G401 (cell line): Measurements from ENCODE around the gene DNAH2. TPM values are rescaled to one million over a fixed set of nuclear protein-coding genes. Genes with fewer than 3 reads are reported as not detected.
"Not testable (repeated sequence)": the region's sequence is repeated elsewhere in the genome, so short reads cannot be mapped to it uniquely, and the experiment has no call there.

Experiments
- DNase-seq: peaks from one replicate; pipeline ENCODE4 v3.0.0-alpha.2; 2015; ENCODE audit warnings: low spot score
- in situ Hi-C: cut with HindIII; loops from 2 replicates; pipeline ENCODE4 v1.10.0; 2016; ENCODE audit warnings: low sequenced_read_pairs, mixed read lengths
- total RNA-seq: library from RNA; depleted of rRNA; stranded (reverse); fragments of >200 nt; shearing (Covaris generic); gene quantifications from 2 replicates; pipeline ENCODE4 v1.2.3, GENCODE V29; 2014

DNAH2 gene
- total RNA-seq, 1 experiment from 2014 or later: 0.03 TPM

- no peak for DNase-seq
These were observed 135.6 kb downstream of the DNAH2 start for GRCh38 chr17:7852919-7853690.

GRCh38 chr17:7853691-7854038, 136.1 kb downstream of the DNAH2 start:
- in situ Hi-C loops: no loop called here
- DNase-seq: no peak

More at GRCh38 chr17:7852919-7853690, 135.6 kb downstream of the DNAH2 start:
- in situ Hi-C loops: no loop called here

DNA sequence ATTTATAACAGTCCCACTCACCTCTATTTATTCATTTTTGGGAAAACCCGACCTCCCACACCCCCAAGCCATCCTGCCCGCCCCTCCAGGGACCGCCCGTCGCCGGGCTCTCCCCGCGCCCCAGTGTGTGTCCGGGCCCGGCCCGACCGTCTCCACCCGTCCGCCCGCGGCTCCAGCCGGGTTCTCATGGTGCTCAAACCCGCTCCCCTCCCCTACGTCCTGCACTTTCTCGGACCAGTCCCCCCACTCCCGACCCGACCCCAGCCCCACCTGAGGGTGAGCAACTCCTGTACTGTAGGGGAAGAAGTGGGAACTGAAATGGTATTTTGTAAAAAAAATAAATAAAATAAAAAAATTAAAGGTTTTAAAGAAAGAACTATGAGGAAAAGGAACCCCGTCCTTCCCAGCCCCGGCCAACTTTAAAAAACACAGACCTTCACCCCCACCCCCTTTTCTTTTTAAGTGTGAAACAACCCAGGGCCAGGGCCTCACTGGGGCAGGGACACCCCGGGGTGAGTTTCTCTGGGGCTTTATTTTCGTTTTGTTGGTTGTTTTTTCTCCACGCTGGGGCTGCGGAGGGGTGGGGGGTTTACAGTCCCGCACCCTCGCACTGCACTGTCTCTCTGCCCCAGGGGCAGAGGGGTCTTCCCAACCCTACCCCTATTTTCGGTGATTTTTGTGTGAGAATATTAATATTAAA, 136.7 kb downstream of the DNAH2 start:
- in situ Hi-C loops: no loop called here
- no peak for DNase-seq

DNA sequence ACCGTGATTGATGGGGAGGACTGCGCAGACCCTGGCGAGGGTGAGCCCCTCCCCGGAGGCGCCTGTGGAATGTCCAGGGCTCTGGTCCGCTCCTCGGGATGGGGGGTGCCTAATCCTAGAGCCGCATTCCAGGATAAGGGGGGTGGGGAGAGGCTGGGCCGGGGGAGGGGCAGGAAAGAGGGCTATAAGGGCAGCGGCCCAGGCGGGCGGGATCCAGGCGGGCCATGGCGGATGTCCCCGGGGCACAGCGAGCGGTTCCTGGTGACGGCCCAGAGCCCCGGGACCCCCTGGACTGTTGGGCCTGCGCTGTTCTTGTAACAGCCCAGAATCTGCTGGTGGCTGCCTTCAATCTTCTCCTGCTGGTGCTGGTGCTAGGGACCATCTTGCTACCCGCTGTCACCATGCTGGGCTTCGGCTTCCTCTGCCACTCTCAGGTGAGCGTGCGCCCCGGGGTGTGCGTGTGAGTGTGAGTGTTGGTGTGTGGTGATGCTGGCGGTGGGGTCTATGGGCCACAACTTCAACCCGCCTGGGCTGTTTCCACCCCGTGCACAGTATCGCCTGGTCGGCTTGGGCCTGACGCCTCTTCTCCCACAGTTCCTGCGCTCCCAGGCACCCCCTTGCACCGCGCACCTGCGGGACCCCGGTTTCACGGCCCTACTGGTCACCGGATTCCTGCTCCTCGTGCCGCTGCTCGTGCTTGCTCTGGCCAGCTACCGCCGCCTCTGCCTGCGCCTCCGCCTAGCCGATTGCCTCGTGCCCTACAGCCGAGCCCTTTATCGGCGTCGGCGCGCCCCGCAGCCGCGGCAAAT, 137.5 kb downstream of the DNAH2 start, which contains the start of gene TMEM88:
TMEM88 (plus strand) TSS at position 216 of the 809 bp plus-strand sequence; CDS start at position 225, 9 bp downstream.
- in situ Hi-C loops: no loop called here
- no peak for DNase-seq

DNA sequence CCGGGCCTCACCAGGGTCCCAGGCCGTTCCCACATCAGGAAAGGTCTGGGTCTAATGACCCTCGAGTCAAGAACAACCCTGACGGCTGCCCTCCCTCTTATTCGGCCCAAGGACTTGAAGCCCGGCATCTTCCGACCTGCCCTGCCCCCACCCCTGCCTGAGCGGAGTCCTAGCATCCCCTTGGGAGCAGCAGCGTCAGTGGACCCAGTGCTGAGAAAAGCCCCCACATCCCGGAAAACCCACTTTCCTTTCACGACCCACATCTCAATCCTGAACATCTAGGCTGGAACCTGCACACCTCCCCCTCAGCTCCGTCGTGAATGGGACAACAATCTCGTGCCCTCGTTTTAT, 138.1 kb downstream of the DNAH2 start:
- DNase-seq: no peak

DNA sequence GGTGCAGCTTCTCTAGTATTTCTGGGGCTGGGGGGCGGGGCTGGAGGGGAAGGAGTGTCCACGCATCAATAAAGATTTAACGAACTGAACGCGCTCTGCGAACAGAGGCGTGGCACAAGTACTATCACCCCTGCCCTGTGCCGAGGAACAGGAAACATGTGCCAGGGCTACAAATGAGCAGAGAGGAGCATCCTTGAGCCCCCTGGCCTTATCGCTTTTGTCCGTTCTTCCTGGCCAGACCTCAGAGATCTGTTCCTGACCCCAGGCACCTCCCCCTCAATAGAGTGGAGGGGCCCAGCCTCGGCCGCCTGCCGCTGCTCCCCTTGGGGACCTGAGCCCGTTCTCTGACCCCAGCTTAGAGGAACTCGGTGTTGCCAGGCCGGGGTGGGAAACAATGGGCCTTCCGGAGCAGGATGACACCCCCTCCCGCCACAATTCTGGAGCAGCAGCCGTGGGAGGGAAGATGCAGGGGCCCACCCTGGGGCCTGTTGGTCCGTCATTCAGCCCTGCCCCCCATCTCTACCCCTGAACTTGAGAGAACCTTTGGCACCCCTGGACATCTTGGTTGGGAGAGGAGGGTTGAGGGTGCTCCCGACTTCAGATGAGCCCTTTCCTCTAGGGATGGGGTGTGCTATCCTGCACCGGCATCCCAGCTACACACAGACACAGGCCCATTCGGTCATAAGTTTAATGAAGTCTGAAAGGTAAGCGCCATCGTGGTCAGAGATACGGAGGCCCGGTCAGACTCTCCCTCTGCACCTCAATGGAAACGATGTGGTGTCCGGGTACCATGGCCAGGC, 138.7 kb downstream of the DNAH2 start:
- no peak for DNase-seq
- in situ Hi-C loops: no loop called here

More for the DNA sequence above, 138.1 kb downstream of the DNAH2 start:
- in situ Hi-C loops: no loop called here

DNA sequence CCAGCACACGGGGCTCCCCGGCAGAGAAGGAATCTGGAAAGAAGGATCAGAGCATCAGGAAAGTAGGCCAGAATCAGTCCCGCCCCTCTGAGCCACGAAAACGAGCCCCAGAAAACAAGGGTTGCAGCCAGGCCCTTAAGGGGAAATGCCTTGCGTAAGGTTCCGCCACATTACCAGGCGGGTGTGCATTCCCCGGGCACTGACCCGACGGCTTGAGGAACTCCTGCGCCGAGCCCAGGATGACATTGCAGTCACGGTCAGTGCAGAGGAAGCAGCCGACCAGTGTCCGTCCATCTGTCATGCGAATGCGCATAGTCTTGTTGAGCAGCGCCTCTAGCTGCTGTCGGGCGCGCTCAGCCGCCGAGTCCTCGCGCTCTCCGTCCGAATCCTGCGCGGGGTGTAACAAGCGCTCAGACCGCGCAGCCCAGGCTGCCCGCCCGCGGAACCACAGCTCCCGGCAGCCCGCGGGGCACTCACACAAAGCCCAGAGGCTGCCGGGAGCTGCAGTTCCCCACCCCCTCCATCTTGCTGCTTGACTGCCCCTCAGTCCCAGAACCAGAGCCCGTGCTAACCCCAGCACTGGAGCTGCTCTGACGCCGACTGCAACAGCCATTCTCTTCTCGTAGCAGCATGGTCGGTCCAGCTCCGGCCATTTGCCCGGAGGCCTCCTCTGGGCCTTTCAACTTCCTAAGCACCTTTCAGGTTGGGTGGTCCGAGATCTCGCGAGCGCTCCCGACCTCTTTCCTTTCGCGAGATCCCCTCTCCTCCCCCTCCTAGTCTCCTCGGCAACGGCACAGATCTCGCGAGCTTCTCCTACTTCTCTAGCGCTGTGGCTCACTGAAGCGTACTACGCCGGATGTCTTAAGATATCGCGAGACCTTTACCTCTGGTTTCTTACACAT, 139.5 kb downstream of the DNAH2 start, which contains the start of gene NAA38:
NAA38 (minus strand) TSS at position 749 of the 902 bp plus-strand sequence; CDS start at position 653, 96 bp downstream.
- in situ Hi-C loops: no loop called here
- DNase-seq: peak; percentile 100

GRCh38 chr17:7857713-7858521, 140.4 kb downstream of the DNAH2 start, which contains the start of gene CYB5D1:
CYB5D1 (plus strand) TSS chr17:7858003; CDS start chr17:7858135, 132 bp downstream.
- in situ Hi-C loops: no loop called here

DNA sequence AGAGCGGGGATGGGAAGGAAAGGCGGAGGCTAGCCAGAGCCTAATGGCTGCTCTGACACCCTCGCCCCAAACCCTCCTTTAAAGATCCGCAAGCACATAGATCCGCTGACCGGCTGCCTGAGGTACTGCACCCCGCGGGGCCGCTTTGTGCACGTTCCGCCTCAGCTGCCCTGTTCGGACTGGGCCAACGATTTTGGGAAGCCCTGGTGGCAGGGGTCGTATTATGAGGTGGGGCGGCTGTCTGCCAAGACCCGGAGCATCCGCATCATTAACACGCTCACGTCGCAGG, 140.9 kb downstream of the DNAH2 start:
- DNase-seq: no peak

More at GRCh38 chr17:7857713-7858521, 140.4 kb downstream of the DNAH2 start, which contains the start of gene CYB5D1:
- peak; percentile 97 for DNase-seq

DNA sequence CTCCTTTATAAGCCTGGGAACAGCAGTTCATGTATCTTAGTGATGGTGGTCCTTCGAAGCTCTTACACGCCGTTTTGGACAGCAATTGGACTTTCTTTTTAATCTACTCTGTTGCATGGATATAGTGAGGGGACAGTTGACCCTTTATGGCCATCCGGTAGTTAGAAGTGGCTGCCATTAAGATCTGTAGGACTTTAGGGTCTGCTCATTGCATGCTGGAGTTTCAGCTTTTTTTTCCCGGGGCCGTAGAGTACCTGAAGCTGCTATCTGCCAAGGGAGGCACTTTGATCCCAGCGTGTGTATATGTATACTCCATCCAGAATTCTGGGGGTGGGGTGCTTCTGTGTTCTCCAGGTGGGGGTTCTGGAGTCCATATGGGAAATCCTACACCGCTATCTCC, 141.5 kb downstream of the DNAH2 start:
- no peak for DNase-seq
- in situ Hi-C loops: no loop called here

More for the DNA sequence above, 140.9 kb downstream of the DNAH2 start:
- in situ Hi-C loops: no loop called here

- DNase-seq: peak; percentile 74
- in situ Hi-C loops: no loop called here
These were observed 145.3 kb downstream of the DNAH2 start for GRCh38 chr17:7862692-7863437.

GRCh38 chr17:7864384-7864783, 146.8 kb downstream of the DNAH2 start:
- in situ Hi-C loops, DNase-seq: not testable (repeated sequence)

GRCh38 chr17:7864995-7865650, 147.6 kb downstream of the DNAH2 start:
- in situ Hi-C loops: no loop called here
- no peak for DNase-seq

- DNase-seq: no peak
- in situ Hi-C loops: no loop called here
These were observed 150.4 kb downstream of the DNAH2 start for GRCh38 chr17:7867881-7868329.

- no peak for DNase-seq
- in situ Hi-C loops: no loop called here
These were observed 155.5 kb downstream of the DNAH2 start for GRCh38 chr17:7873051-7873450.

DNA sequence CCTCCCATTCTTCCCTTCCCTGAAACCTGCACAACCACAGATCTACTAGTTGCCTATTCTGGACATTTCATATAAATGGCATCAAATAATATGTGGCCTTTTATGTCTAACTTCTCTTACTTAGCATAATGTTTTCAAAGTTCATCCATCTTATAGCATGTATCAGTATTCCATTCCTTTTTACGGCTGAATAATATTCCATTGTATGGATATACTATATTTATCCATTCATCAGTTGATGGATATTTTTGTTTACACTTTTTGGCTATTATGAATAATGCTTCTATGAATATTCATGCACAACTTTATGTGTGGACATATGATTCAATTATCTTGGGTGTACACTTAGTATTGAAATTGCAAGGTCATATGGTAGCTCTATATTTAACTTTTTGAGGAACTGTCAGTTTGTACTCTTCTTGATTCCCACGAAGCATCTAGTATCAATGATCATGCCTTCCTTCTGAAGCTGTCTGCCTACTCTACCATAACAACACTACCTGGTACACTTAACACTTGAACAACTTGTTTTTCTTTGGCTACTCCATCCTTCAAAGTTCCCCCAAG, 158.3 kb downstream of the DNAH2 start:
- in situ Hi-C loops: no loop called here

More for the DNA sequence above, 158.3 kb downstream of the DNAH2 start:
- DNase-seq: no peak
